OCI-LY7 (cell line): Measurements from ENCODE around the gene TRRAP.

ENCODE experiments used
- CTCF ChIP-seq: fragments of 200-600 bp; sonication (generic); conservative IDR thresholded peaks from 2 replicates; pipeline ENCODE4 v1.5.1; 2014; ENCODE audit warnings: mild to moderate bottlenecking, antibody characterized with exemption, low read length, moderate library complexity, mixed read lengths
- EZH2phosphoT487 ChIP-seq: fragments of 200-600 bp; sonication (generic); IDR thresholded peaks from 2 replicates; pipeline ENCODE4 v1.6.1; 2018; ENCODE audit warnings: low read depth, borderline replicate concordance, mild to moderate bottlenecking, mixed run types, antibody characterized with exemption, low read length, moderate library complexity, mixed read lengths

DNA sequence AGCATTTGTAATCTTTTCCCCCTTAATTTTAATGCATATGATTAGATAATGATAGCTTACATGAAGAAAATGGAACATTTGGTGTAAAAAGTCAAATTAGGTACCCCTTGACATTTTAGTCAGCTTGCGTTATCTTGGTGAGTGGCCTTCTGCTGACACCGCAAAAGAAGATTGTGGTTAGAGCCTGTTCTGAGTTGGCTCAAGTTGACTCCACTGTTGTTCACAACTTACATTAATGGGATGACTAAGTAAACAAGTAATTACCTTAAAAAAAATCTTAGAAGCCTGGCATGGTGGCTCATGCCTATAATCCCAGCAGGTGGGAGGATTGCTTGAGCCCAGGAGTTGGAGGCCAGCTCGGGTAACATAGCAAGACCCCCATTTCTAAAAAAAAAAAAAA, 24.2 kb downstream of the TRRAP start:
- TF ChIP-seq CTCF: no peak
- no peak for TF ChIP-seq EZH2phosphoT487
